HG03575 (cell line): ENCODE results near the gene KLF3.
A peak's percentile ranks its signal among the peaks of the same experiment; 100 is the strongest.

Experiments used
- ATAC-seq: cut with Tn5 transposase; IDR thresholded peaks from one replicate; pipeline ENCODE4 v1.9.1; 2021; ENCODE audit not compliant: unreplicated experiment, insufficient number of reproducible peaks, low FRiP score; ENCODE audit errors: extremely low read depth

The KLF3 gene

DNA sequence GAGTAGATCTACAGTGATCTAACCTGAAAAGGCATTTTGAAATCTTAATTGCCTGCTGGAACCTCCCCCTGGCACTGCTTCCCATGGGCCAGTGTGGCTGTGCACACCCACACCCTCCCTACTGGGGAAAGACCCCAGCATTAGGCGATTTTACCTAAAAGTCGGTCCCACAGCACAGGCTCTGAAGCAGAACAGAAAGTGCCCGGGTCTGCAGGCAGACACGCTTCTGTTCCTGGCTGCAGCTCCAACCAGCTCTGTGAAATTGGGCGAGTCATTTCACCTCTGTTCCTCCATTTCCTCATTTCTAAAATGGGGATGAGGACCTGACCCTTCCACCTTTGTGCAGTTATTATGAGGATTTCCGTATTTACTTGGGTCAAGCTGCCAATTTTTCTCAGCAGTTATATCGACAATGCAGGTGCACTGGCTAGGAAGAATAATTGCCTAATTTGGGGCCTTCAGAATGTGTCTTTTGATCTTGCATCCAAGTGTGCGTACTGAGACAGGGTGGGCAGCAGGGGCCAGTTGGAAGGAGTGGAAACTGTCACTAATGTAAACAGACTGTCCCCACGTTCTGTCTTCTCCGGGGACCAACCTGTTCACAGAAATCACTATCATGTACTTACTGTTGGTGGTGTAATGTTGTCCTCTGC is 7.1 kb downstream of the KLF3 start:
- no peak for ATAC-seq

DNA sequence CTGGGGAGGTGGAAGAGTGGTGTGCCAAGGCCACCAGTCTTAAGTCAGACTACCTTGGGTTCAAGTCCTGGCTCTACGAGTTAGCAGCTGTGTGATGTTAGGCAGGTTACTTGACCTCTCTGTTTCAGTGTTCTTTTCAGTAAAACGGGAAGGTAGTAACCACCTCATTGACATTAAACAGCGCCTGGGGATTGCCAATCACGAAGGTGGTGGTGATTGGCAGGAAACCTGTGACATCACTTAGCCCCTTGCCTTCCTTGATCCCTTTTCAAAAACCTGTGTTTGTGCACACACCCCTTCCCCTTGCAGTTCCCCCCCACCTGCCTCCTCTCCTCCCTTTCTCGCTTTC is 7.6 kb downstream of the KLF3 start:
- ATAC-seq, result no peak

DNA sequence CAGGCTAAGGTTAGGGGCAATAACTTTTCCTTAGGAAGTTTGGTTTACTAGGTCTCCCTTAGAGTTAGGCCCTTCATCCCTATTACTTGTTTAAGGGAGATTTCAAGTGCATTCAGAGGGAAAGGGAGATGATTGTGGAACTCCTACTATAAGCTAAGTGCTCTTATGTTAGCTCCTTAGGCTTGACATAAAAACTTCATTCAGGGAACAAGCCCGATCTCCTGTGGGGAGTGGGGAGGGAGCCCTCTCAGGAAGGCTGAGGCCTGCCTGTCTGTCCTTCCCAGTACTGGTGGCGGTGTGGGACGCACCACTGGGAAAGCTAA is 8.0 kb downstream of the KLF3 start:
- ATAC-seq, result no peak

DNA sequence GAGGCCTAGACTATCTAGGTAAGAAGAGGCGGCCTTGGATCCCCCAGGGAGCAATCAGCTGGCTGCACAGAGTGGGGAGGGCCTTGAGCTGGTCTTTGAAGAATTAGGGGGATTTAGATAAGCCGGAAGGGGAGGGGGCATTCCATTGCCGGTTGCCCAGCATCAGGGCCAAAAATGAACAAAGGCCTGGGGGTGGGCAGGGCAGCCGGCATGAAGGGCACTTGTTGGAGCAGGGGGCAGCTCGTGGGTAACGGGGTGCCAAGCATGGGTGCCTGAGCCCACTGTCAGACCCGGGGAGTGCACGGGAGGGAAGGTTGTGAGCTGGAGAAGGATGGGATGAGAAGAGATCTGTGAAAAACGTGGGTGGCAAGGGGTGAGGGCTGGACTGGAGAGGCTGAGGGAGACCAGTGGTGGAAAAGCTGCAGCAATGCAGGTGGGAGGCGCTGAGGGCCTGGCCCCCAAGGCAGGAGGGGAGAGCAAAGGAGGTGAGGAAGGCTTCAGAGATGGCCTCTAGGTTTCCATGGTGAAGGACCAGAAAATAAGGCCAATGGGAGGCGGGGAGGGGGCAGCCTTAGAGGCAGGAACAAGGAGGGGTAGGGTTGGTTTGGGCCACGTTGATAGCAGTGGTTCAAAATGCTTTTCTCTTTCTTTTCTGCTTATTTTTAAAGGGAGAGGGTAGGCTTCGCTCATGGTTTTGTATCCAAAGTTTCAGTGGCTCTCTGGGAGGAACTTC is 8.6 kb downstream of the KLF3 start:
- no peak for ATAC-seq

DNA sequence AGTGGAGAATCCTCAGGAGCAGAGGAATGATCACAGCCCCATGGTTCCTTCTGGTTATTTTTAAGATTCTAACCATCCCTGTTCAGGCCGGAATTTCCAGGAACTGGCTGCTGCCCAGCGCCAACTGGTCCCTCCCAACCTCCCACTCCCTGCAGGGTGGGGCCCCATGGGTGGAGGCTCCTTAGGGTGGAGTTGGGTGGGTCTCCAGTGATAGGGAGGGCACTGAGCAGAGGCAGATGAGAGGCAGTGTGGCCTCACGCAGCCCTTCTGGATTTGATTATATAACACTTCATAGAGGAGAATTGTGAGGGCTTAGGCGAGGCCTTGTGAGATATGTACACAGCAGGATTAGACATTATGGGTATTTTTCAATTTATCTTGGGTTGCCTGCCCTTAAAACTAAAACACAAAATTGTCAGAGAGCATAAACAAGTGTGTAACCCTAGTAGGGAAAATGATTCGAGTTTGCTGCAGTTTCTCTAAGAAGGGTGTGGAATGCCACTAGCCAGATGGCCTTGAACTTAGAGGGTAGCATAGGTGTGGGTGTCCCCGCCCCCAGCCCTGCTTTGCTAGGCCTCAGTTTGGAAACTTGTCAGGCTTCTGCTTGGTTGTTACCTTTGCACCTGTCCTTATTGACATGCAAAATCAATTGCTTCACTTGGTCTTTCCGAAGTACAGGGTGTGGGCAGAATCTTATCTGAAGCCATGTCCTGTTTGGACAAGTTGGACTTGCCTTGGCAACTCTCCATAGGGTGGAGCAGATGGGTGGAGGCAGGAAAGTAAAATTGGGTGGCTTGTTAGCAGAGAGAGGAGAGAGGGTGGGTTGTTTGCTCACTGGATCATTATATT is 9.4 kb downstream of the KLF3 start:
- ATAC-seq, result no peak

DNA sequence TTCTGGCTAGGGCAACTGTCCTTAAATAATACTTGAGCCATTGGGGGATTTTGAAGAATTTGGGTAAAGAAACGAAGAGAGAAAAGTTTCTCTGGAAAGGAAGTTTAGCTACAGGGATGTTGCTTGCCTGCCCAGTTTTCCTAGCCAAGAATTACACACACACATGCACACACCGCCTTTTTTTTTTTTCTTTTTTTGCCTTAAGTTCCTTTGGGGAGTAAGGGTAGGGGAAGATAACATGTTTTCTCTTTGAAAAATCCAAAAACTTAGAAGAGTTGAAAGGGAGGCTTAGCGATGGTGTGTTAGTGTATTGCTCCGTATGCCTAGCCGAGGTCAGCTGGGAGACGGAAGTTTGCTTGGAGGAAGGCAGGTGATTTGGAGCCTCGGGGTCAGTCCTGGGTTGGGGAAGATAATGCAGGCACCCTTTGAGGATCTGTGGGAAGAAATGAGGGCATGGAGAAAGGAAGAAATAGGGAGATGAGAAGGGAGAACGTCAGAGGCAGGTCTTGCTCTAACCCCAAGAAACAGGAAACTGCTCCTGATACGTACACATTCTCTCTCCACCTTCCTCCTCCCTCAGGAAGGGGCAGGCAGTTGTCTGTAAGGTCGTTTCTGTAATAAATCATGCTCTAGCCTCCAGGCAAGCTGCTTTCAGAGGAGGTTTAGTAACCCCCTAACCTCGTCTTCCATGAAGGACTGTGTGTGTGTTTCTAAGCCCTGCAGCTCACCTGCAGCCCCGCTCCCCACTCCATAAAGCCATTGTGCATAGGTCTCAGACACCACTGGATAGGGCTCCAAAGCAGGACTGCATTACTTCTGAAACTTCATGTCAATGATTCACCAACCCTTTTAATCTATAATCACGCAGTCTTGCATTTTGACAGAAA is 10.5 kb downstream of the KLF3 start:
- ATAC-seq, result no peak

DNA sequence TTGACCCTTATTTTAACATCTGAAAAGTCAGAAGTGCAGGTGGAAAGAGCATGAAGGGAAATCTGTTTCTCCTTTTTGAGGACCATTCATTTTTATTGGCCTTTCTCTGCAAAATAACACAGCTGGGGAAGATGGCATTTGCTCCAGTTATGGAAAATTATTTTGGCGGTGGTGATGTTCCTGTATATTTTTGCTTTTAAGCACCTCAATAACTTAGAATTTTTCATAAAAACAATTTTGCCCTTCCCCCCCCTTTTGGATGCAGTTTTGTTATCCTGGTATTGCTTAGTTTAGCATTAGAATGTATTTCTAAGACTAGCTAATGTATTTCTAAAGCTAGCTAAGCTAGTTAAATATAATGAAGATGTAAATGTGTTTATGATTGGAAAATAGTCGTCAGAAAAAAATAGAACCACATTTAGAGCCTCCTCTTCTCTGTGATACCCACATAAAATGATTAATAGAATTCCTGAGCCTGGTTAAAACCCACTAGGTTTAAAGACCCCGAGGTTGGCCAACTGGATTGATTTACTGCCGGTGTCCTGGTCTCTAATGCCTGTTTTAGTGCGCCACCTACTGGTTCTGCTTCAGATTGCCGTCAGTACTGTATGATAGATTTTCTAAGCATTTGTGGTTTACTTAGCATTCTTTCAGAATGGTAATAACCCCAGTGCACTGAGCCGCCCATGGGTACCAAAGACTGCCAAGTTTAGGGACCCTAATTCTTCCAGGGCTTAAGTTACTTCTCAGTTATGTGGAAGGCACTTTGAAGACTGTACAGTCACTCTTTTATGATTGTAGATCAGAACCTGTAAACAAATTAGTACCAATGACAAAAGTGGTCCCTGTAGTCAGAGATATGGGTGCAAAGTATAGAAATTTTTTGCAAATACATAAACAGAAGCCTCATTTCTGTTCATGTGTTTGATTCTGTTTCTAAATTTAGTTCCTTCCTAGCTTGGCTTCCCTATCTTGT is 11.4 kb downstream of the KLF3 start:
- no peak for ATAC-seq

DNA sequence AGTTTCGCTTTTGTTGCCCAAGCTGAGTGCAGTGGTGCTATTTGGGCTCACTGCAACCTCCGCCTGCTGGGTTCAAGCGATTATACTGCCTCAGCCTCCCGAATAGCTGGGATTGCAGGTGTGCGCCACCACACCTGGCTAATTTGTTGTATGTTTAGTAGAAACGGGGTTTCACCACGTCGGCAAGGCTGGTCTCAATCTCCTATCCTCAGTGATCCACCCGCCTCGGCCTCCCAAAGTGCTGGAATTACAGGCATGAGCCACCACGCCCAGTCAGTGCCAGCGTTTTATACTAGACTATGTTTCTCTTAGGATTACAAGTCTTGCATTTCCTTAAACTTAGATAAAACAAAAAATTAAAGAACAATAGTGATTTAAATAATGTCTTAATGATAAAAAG is 13.0 kb downstream of the KLF3 start:
- no peak for ATAC-seq

DNA sequence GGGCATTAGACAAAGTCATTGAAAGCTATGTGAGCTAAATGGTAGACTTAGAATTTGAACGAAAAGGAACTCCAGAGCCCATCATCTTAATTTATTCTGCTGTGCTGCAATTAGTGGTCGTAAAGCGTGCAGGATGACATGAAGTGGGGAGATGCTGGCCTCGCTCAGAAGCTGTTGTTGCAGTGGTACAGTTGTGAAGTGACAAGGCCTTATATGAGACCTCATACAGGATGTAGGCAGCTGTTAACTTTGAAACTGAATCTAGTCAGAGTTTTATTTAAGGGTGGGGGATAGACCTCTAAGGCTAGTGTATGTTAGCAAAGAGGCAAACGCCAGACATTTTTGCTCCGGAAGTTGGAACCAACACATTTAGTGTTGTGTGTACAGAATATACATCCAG is 13.4 kb downstream of the KLF3 start:
- no peak for ATAC-seq

DNA sequence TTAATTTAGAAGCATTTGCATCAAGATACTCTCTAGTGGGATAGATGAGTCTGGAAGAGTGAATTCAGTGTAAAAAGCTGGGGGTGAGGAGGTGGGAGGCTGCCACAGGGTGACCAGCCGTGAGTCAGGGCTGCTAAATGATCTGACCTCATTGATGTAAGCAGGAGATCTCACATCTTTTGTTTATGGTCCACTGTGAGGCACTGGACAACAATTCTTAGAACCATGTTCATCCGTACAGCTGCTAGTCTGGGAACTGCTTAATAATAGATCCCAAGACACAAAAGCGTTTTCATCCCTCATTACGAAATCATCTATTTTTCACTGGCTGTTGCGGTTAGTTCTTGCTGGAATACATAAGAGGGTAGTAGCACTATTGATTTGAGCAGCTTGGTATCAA is 14.1 kb downstream of the KLF3 start:
- ATAC-seq, result no peak

DNA sequence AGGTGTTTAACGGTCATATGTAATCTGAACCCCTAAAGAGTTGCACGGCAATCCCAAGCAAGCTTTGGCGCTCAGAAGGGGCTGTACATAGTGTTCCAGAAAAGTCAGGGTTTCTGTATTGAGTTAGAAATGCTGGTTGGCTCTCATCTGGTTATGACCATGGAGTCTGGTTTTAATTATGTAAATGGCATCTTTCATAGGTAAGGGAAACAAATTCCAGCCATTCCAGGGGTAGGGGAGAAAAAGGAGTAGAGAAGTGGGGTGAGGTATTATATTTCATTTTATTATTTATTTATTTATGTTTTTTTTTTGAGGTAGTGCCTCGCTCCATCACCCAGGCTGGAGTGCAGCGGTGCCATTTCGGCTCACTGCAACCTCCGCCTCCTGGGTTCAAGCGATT is 15.9 kb downstream of the KLF3 start:
- ATAC-seq, result no peak

DNA sequence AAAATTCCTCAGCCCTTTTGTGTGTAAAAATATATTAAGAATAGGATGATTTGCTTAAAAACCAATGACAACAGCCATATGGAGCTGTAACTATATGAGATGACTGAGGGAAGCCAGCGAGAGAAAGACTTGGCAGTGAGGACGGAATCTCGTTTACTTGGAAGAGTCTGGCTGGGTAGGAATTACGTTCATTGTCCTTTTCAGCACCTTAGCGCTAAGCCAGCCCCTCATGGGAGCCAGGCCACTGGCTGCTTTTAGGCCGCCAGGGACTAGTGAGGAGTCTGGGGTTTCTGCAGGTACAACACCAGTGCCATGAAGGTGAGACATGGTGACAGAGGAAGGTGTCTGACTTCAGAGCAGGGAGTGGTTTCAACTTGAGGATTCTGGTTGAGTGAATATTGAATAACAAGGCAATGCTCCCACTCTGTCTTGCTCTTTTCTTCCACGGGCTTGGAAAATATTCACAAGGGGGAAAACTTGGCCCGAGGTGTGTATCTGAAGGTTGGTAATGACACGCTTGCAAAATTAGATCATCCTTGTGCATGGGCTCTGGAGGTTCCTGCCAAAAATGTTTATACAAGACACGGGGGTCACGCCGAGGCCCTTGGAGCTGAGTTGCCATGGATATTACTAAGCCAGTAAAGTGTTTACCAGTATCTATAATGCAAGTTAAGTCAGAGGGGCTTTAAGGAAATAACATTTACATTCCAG is 17.4 kb downstream of the KLF3 start:
- ATAC-seq, result no peak

DNA sequence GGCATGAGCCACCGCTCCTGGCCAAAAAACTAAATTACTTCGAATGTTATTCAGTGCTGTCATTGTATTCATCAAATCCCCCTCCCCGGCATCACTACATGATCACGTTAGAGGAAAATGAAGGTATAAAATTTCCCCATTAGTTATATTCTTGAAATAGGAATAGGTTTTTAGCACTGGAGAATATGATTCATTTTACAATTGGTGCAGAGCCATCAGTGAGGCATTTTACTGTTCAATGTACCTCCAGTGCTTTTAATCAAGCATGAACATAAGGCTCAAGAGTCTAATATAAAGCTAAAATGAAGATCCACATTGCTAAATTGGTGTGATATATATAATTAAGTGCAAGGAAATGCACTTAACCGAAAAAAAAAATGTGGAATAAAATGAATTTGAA is 18.3 kb downstream of the KLF3 start:
- no peak for ATAC-seq

DNA sequence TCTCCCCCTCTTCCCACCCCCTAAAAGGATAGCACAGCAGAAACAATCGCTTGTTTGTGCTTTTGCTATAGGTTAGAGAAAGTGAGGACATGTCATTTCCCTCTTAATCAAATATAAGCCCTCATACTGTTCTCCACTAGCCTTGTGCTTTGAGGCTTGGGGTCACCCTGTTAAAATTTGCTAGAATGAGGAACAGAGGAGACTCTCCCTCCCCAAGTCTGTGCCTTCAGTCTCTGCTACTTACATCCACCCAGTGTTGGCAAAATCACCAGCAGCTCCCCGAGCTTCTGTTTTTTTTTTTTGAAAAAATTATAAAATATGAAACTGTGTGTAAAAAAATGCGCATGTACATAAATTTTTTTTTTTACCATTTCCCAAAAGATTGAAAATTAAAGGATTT is 19.3 kb downstream of the KLF3 start:
- ATAC-seq, result no peak

DNA sequence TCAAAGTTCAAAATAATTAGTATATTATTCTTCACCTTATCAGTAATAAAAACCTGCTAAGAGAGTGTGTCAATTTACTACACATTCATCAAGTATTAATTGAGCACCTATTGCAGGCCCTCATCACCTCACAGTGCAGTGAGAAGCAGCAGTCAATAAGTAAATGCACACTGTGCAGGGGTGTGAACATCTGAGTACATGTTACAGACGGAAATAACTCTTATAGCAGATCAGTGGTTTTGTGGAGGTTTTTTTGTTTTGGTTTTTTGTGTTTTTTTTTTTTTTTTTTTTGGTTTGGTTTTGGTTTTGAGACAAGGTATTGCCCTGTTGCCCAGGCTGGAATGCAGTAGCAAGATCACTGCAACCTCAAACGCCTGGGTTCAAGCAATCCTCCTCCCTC is 20.3 kb downstream of the KLF3 start:
- ATAC-seq, result peak; percentile 72

DNA sequence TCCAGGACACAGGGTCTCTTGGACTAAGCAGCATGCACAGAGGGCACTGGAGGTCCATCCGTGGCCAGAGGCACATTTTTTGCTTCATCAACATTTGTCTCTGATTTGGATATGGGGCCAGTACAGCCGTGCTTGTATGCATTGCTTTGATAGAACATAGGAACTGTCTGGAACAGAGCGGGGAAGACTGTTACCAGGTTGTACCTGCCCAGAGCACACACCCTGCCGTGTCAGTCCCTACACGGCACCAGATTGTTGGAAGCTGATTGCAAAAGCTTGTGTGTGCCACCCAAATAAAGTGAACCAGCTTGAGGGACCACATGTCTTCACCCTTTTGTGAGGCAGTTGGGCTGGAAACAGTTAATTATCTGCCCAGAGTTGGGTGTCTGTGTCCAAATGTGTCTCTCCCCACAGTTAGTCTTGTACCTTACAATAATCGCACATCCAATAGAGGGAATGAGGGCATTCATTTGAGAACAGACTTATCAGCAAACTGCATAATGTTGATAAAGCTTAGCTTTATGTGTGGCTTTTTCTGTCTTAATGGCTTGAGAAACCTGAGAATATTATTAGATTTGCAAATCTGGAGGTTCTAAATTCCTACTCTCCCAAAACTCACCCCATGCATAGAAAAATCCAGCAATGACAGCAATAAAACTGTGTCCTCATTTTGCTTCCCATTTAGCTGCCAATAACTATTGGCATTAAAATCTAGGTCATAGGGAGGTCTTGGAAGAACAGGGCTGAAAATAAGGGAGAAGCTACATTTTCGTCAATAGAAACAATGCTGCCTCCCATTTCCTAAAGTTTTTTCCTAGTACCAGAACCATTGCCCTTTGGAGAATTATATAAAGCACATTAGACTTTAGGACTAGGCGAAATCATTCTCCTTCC is 21.2 kb downstream of the KLF3 start:
- no peak for ATAC-seq

DNA sequence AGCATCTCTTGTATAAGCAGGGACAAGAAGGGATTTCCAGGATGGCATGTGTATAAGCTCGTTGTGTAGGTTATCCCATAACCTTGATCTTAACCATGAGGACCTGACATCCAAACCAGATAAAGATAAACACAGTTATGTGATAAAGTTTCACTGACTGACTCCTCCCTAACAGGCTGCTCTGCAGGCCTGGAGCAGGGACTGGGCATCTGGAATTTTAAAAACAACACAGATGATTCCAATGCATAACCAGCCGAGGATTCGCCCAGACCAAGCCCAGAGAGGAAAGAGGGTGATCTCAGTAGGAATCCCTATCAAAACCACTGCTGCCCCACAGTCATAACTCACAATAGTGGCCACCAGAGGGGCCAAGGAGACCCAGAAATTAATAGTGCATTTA is 22.7 kb downstream of the KLF3 start:
- ATAC-seq, result no peak
